Measurements from ENCODE around the gene RHEBL1. TPM values are rescaled to one million over a fixed set of nuclear protein-coding genes. Genes with fewer than 3 reads are reported as not detected.

Gene RHEBL1
- polyA plus RNA-seq, 1 donor (not counting 4 experiments of a cell fraction or from before 2014, with no cell fraction given) = 0.51 TPM

GRCh38 chr12:49097381-49097780, 27.6 kb upstream of the RHEBL1 start:
- TF ChIP-seq EZH2 (IDR thresholded peaks at IDR 0.05; ENCODE audit: low read length) (no peak), CTCF (optimal IDR thresholded peaks at IDR 0.05 in 1 of 3, IDR thresholded peaks at IDR 0.05 in 1 of 3, conservative IDR thresholded peaks at IDR 0.05 in 1 of 3; ENCODE audit: extremely low read depth in 1 of 3, insufficient read depth in 2 of 3, low read length in 3 of 3) (no peak)
- Histone ChIP-seq H4K20me1 (ENCODE audit: control insufficient read depth, extremely low read depth, insufficient read depth, low read length) (no peaks in the 10 kb centered on the region), H3K9me3 (ENCODE audit: control insufficient read depth, low read depth, low read length) (no peaks in the 10 kb centered on the region), H3K36me3 (ENCODE audit: control insufficient read depth in 2 of 2, extremely low read depth in 1 of 2, insufficient read depth in 2 of 2, low read length in 2 of 2) (peaks cover 25% of the 10 kb centered on the region in 2 experiments), H3K4me3 (ENCODE audit: control insufficient read depth in 2 of 3, extremely low read depth in 1 of 3, insufficient read depth in 2 of 3, low read depth in 1 of 3, low read length in 3 of 3) (no peak overlapping the region), H3K79me2 (ENCODE audit: control insufficient read depth, insufficient read depth, low read length) (no peaks in the 10 kb centered on the region), H3K27ac (ENCODE audit: control insufficient read depth, insufficient read depth, low read length) (no peak overlapping the region), H3K9me1 (ENCODE audit: control insufficient read depth, extremely low read depth, insufficient read depth, low read length) (no peaks in the 10 kb centered on the region), H2AFZ (ENCODE audit: control insufficient read depth, low read length) (no peak overlapping the region), H3K9ac (ENCODE audit: control insufficient read depth, extremely low read depth, insufficient read depth, low read length) (no peak overlapping the region), H3K4me1 (ENCODE audit: control insufficient read depth, extremely low read depth, insufficient read depth, low read length) (peaks cover 2% of the 10 kb centered on the region), H3K27me3 (ENCODE audit: control insufficient read depth, extremely low read depth, insufficient read depth, low read length) (peaks cover 31% of the 10 kb centered on the region), H3K4me2 (ENCODE audit: control insufficient read depth, extremely low read depth, insufficient read depth, low read depth, low read length) (no peak overlapping the region)
- dilution Hi-C loops (cut with MboI; ENCODE audit: extremely low pct_ligation_motif_present, low sequenced_read_pairs) = no loop called here
- FAIRE-seq = no peak
- no peak for DNase-seq (ENCODE audit: low read depth, low spot score)

- DNase-seq (ENCODE audit: low read depth, low spot score) (no peak), FAIRE-seq (no peak)
- TF ChIP-seq CTCF (optimal IDR thresholded peaks at IDR 0.05 in 1 of 3, IDR thresholded peaks at IDR 0.05 in 1 of 3, conservative IDR thresholded peaks at IDR 0.05 in 1 of 3; ENCODE audit: extremely low read depth in 1 of 3, insufficient read depth in 2 of 3, low read length in 3 of 3) = no peak
- TF ChIP-seq EZH2 (IDR thresholded peaks at IDR 0.05; ENCODE audit: low read length) = no peak
- H3K9ac ChIP-seq (ENCODE audit: control insufficient read depth, extremely low read depth, insufficient read depth, low read length) = no peak overlapping the region
- no peaks in the 10 kb centered on the region for H3K79me2 ChIP-seq (ENCODE audit: control insufficient read depth, insufficient read depth, low read length)
- no peak overlapping the region for H3K4me2 ChIP-seq (ENCODE audit: control insufficient read depth, extremely low read depth, insufficient read depth, low read depth, low read length)
- H3K4me1 ChIP-seq (ENCODE audit: control insufficient read depth, extremely low read depth, insufficient read depth, low read length) = peaks cover 12% of the 10 kb centered on the region
- H3K9me3 ChIP-seq (ENCODE audit: control insufficient read depth, low read depth, low read length) = no peaks in the 10 kb centered on the region
- no peak overlapping the region for H3K4me3 ChIP-seq (ENCODE audit: control insufficient read depth in 2 of 3, extremely low read depth in 1 of 3, insufficient read depth in 2 of 3, low read depth in 1 of 3, low read length in 3 of 3)
- no peak overlapping the region for H2AFZ ChIP-seq (ENCODE audit: control insufficient read depth, low read length)
- H3K27ac ChIP-seq (ENCODE audit: control insufficient read depth, insufficient read depth, low read length) = no peak overlapping the region
- H3K36me3 ChIP-seq (ENCODE audit: control insufficient read depth in 2 of 2, extremely low read depth in 1 of 2, insufficient read depth in 2 of 2, low read length in 2 of 2) = peaks cover 7 to 14% of the 10 kb centered on the region in 2 experiments
- no peaks in the 10 kb centered on the region for H3K9me1 ChIP-seq (ENCODE audit: control insufficient read depth, extremely low read depth, insufficient read depth, low read length)
- dilution Hi-C loops (cut with MboI; ENCODE audit: extremely low pct_ligation_motif_present, low sequenced_read_pairs) = no loop called here
- H3K27me3 ChIP-seq (ENCODE audit: control insufficient read depth, extremely low read depth, insufficient read depth, low read length) = peaks cover 56% of the 10 kb centered on the region
- H4K20me1 ChIP-seq (ENCODE audit: control insufficient read depth, extremely low read depth, insufficient read depth, low read length) = no peaks in the 10 kb centered on the region
Measured at GRCh38 chr12:49094975-49095365, 25.2 kb upstream of the RHEBL1 start.

Measured in keratinocyte (primary cell).